ENCODE data around the gene FOXRED1.
"Not testable (repeated sequence)": the region's sequence is repeated elsewhere in the genome, so short reads cannot be mapped to it uniquely, and the experiment has no call there.

Gene FOXRED1

GRCh38 chr11:126277780-126278179, 8.8 kb downstream of the FOXRED1 start:
- no peak for DNase-seq

- no peak for DNase-seq
These were observed 10.2 kb downstream of the FOXRED1 start for GRCh38 chr11:126279191-126279590.

GRCh38 chr11:126280595-126280994, 11.6 kb downstream of the FOXRED1 start:
- no peak for DNase-seq

GRCh38 chr11:126281245-126281644, 12.3 kb downstream of the FOXRED1 start:
- no peak for DNase-seq

- DNase-seq = no peak
These were observed 12.8 kb downstream of the FOXRED1 start for GRCh38 chr11:126281666-126282175.

GRCh38 chr11:126282361-126282735, 13.4 kb downstream of the FOXRED1 start:
- peak; percentile 43 to 83 for DNase-seq

GRCh38 chr11:126282736-126283591, 14.0 kb downstream of the FOXRED1 start, which contains the start of gene TIRAP:
TSS of gene TIRAP (plus strand) at chr11:126283093. CDS start at chr11:126290895, 7,802 bp downstream.
- peak; percentile 61 to 91 for DNase-seq

- DNase-seq = peak; percentile 93 to 96
These were observed 15.9 kb downstream of the FOXRED1 start for GRCh38 chr11:126284829-126285228.

GRCh38 chr11:126288237-126288636, 19.3 kb downstream of the FOXRED1 start:
- no peak for DNase-seq

- no peak for DNase-seq
These were observed 21.9 kb downstream of the FOXRED1 start for GRCh38 chr11:126290887-126291286.

- DNase-seq = no peak
These were observed 24.8 kb downstream of the FOXRED1 start for GRCh38 chr11:126293726-126294125.

GRCh38 chr11:126297004-126297403, 28.1 kb downstream of the FOXRED1 start:
- no peak for DNase-seq

GRCh38 chr11:126303623-126304456, 34.9 kb downstream of the FOXRED1 start, which contains the start of gene DCPS:
TSS of gene DCPS (plus strand) at chr11:126304060. CDS start at chr11:126304081, 21 bp downstream.
- peak; percentile 98 to 99 for DNase-seq

- no peak for DNase-seq
These were observed 35.6 kb downstream of the FOXRED1 start for GRCh38 chr11:126304457-126305075.

GRCh38 chr11:126305699-126306098, 36.7 kb downstream of the FOXRED1 start:
- no peak for DNase-seq

GRCh38 chr11:126307706-126308105, 38.8 kb downstream of the FOXRED1 start:
- DNase-seq = peak; percentile 67 to 84

- peak; percentile 89 to 95 for DNase-seq
These were observed 39.3 kb downstream of the FOXRED1 start for GRCh38 chr11:126308271-126308671.

- DNase-seq = not testable (repeated sequence)
These were observed 39.8 kb downstream of the FOXRED1 start for GRCh38 chr11:126308771-126309170.

- peak; percentile 83 to 94 for DNase-seq
These were observed 41.4 kb downstream of the FOXRED1 start for GRCh38 chr11:126310200-126310991.

GRCh38 chr11:126310992-126311310, 42.0 kb downstream of the FOXRED1 start:
- DNase-seq = no peak

GRCh38 chr11:126311401-126312291, 42.7 kb downstream of the FOXRED1 start:
- DNase-seq = no peak
